Measurements from ENCODE around the gene CDK5R2.

CDK5R2 gene

GRCh38 chr2:218961651-218962570, 2.4 kb downstream of the CDK5R2 start:
- no peak for DNase-seq (ENCODE audit: low read depth in 2 of 2)

- DNase-seq (ENCODE audit: low read depth in 2 of 2), result peak; percentile 18 to 21
These were observed 3.5 kb downstream of the CDK5R2 start for GRCh38 chr2:218962859-218963492.

GRCh38 chr2:218963601-218964000, 4.1 kb downstream of the CDK5R2 start:
- DNase-seq (ENCODE audit: low read depth in 2 of 2), result no peak

GRCh38 chr2:218964041-218964771, 4.7 kb downstream of the CDK5R2 start:
- DNase-seq (ENCODE audit: low read depth in 2 of 2), result no peak

- no peak for DNase-seq (ENCODE audit: low read depth in 2 of 2)
These were observed 11.4 kb downstream of the CDK5R2 start for GRCh38 chr2:218970894-218971293.

GRCh38 chr2:218975060-218975777, 15.8 kb downstream of the CDK5R2 start:
- DNase-seq (ENCODE audit: low read depth in 2 of 2), result no peak

GRCh38 chr2:218979846-218980734, 20.6 kb downstream of the CDK5R2 start:
- peak; percentile 67 to 70 for DNase-seq (ENCODE audit: low read depth in 2 of 2)

- DNase-seq (ENCODE audit: low read depth in 2 of 2), result no peak
These were observed 21.4 kb downstream of the CDK5R2 start for GRCh38 chr2:218980735-218981389.

- DNase-seq (ENCODE audit: low read depth in 2 of 2), result no peak
These were observed 22.0 kb downstream of the CDK5R2 start for GRCh38 chr2:218981390-218981880.

GRCh38 chr2:218981881-218982585, 22.6 kb downstream of the CDK5R2 start:
- no peak for DNase-seq (ENCODE audit: low read depth in 2 of 2)

- DNase-seq (ENCODE audit: low read depth in 2 of 2), result no peak
These were observed 23.3 kb downstream of the CDK5R2 start for GRCh38 chr2:218982586-218983262.

GRCh38 chr2:218983263-218983933, 23.9 kb downstream of the CDK5R2 start:
- no peak for DNase-seq (ENCODE audit: low read depth in 2 of 2)

GRCh38 chr2:218983934-218984238, 24.4 kb downstream of the CDK5R2 start:
- DNase-seq (ENCODE audit: low read depth in 2 of 2), result no peak

GRCh38 chr2:218984239-218985020, 25.0 kb downstream of the CDK5R2 start:
- no peak for DNase-seq (ENCODE audit: low read depth in 2 of 2)

GRCh38 chr2:218985021-218985324, 25.5 kb downstream of the CDK5R2 start, which contains the start of gene FEV:
Gene FEV, minus strand, starts transcription at chr2:218985184. Its CDS starts 109 bp downstream, at chr2:218985075.
- DNase-seq (ENCODE audit: low read depth in 2 of 2), result no peak

GRCh38 chr2:218985325-218986091, 26.0 kb downstream of the CDK5R2 start:
- no peak for DNase-seq (ENCODE audit: low read depth in 2 of 2)
